ENCODE data around the gene TYSND1. TPM values are rescaled to one million over a fixed set of nuclear protein-coding genes. Genes with fewer than 3 reads are reported as not detected.
"Not testable (repeated sequence)": the region's sequence is repeated elsewhere in the genome, so short reads cannot be mapped to it uniquely, and the experiment has no call there.

Gene TYSND1
- total RNA-seq, 4 donors from 2014 or later: 16.7 to 32.4 (median 21.9) TPM

DNA sequence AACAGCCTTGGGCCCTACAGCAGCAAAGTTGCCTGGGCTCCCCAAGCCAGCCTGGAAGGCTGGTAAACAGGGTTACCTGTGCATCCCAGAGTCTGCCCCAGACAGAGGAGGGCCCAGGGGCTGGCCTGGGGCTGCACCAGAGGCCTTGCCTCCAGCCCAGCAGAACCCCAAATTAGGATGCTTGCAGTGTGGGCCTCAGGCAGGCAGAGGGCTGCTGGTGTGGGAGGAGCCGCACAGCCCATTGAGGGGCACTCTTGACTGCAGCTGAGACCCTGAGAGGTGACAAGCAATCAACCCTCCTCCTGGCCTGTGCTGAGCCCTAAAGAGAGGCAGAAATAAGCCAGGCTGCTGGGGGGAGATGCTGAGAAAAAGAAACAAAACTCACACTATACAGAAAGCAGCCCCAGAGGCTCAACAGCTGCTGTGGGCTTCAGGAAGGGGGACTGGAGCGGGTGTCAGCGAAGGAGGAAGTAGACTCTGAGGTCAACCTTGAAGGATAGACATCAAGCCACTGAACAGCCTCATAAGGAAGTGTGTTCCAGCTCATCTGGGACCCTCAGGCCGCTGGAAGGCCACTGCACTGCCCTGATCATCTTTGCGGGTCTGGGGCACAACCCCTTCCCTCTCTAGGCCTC, 20.5 kb downstream of the TYSND1 start:
- no peak overlapping the region for H3K4me3 ChIP-seq
- H3K27ac ChIP-seq: no peak overlapping the region
- no peak for DNase-seq
- 72 to 86% methylated on average over 4 of the region's 5 CpGs for WGBS, 2 donors
- peaks cover 0 to 31% (median 0%) of the 10 kb centered on the region in 3 donors for H3K4me1 ChIP-seq
- peaks cover 0 to 30% (median 0%) of the 10 kb centered on the region in 3 donors for H3K36me3 ChIP-seq
- H3K27me3 ChIP-seq: no peaks in the 10 kb centered on the region
- TF ChIP-seq CTCF (IDR thresholded peaks at IDR 0.05) (no peak), POLR2A (IDR thresholded peaks at IDR 0.05) (no peak)
- intact Hi-C loops (cut with DNase I): no loop called here
- no peaks in the 10 kb centered on the region for H3K9me3 ChIP-seq

DNA sequence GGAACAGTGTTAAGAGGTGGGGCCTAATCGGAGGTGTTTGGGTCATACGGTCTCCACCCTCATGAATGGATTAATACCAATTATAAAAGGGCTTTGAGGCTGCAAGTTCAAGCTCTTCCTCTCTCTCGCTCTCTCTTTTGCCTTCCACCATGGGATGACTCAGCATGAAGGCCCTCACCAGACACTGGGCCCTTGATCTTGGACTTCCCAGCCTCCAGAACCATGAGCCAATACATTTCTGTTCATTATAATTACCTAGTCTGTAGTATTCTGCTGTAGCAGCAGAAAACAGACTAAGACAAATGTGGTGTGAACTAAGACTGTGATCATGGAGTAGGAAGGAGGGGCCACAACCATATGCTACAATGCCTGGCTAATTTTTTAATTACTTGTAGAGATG, 21.6 kb downstream of the TYSND1 start:
- no peak for DNase-seq
- H3K4me3 ChIP-seq: no peak overlapping the region
- WGBS, 2 donors: 67 to 74% methylated on average over 3 of the region's 3 CpGs
- peak overlapping the region in 1 of 4 donors; percentile 27 for H3K27ac ChIP-seq
- no peaks in the 10 kb centered on the region for H3K27me3 ChIP-seq
- intact Hi-C loops (cut with DNase I): no loop called here
- TF ChIP-seq CTCF (IDR thresholded peaks at IDR 0.05): no peak
- no peak for TF ChIP-seq POLR2A (IDR thresholded peaks at IDR 0.05)
- H3K4me1 ChIP-seq: peaks cover 0 to 31% (median under 1%) of the 10 kb centered on the region in 3 donors
- H3K36me3 ChIP-seq: peaks cover 0 to 41% (median 0%) of the 10 kb centered on the region in 3 donors
- no peaks in the 10 kb centered on the region for H3K9me3 ChIP-seq

DNA sequence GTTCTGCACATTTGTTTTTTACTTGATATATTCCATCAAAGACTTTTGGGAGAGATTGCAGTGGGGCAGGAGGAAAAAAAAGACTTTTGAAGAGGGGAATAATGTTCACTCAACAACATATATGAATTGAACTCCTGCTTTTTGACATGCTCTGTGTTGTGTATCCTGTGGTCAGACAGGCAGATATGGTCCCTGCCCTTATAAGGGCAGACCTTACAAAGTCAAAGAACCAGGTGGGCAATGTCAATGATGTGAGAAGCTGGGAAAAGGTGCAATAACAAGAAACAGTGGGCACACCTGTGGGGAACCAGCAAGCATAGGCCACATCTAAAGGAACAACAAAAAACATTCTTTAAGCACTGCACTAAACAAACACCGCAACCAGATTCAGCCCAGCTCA, 22.1 kb downstream of the TYSND1 start:
- Histone ChIP-seq H3K4me1 (peaks cover 0 to 35% (median 5%) of the 10 kb centered on the region in 3 donors), H3K27me3 (no peaks in the 10 kb centered on the region), H3K27ac (peak overlapping the region in 1 of 4 donors; percentile 37), H3K4me3 (no peak overlapping the region), H3K36me3 (peaks cover 0 to 46% (median 0%) of the 10 kb centered on the region in 3 donors), H3K9me3 (no peaks in the 10 kb centered on the region)
- WGBS, 2 donors: 92% methylated on average over 1 of the region's 1 CpG
- DNase-seq: no peak
- TF ChIP-seq CTCF (IDR thresholded peaks at IDR 0.05) (no peak), POLR2A (IDR thresholded peaks at IDR 0.05) (no peak)
- intact Hi-C loops (cut with DNase I): no loop called here

GRCh38 chr10:70123817-70124216, 22.7 kb downstream of the TYSND1 start:
- Histone ChIP-seq H3K27me3 (no peaks in the 10 kb centered on the region), H3K36me3 (peaks cover 0 to 50% (median 0%) of the 10 kb centered on the region in 3 donors), H3K4me1 (peaks cover 0 to 40% (median 5%) of the 10 kb centered on the region in 3 donors), H3K4me3 (no peak overlapping the region), H3K27ac (peak overlapping the region in 2 of 4 donors; percentile 18 to 32), H3K9me3 (no peaks in the 10 kb centered on the region)
- no peak for DNase-seq
- no peak for TF ChIP-seq POLR2A (IDR thresholded peaks at IDR 0.05)
- no peak for TF ChIP-seq CTCF (IDR thresholded peaks at IDR 0.05)
- intact Hi-C loops (cut with DNase I): no loop called here
- WGBS, 2 donors: 53 to 90% methylated on average over 2 to 10 of the region's 10 CpGs

DNA sequence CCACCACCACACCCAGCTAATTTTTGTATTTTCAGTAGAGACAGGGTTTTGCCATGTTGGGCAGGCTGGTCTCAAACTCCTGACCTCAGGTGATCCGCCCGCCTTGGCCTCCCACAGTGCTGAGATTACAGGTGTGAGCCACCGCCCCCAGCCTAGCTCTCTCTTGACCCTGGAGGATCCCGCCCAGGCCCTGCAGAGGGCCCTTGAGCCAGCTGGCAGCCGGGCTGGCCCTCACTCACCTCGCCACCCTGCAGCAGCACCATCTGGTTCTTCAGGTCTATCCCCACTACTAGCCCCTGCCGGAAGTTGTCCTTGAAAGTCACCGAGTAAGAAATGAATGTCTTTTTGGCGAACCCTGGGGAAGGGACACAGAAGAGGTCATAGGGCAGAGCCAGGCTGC, 23.3 kb downstream of the TYSND1 start:
- 89 to 95% methylated on average over 5 to 8 of the region's 9 CpGs for WGBS, 2 donors
- DNase-seq; intact Hi-C loops (cut with DNase I); H3K9me3 ChIP-seq; H3K4me3 ChIP-seq; H3K27me3 ChIP-seq: not testable (repeated sequence)
- Histone ChIP-seq H3K4me1 (peaks cover 0 to 40% (median 5%) of the 10 kb centered on the region in 3 donors), H3K27ac (peak overlapping the region in 2 of 4 donors; percentile 32 to 34), H3K36me3 (peaks cover 0 to 47% (median 0%) of the 10 kb centered on the region in 3 donors)

All from esophagus squamous epithelium (tissue), 5 donors.